NCI-H82 treated with DMSO at 0.1 percent for 48 hours (cell line): ENCODE results near the gene EMSY.
"Not testable (repeated sequence)": the region's sequence is repeated elsewhere in the genome, so short reads cannot be mapped to it uniquely, and the experiment has no call there.

Experiments used
- DNase-seq: peaks from one replicate; lab custom pipeline; 2025; ENCODE audit not compliant: unreplicated experiment; lab: John Stamatoyannopoulos, UW

The EMSY gene, protein sequence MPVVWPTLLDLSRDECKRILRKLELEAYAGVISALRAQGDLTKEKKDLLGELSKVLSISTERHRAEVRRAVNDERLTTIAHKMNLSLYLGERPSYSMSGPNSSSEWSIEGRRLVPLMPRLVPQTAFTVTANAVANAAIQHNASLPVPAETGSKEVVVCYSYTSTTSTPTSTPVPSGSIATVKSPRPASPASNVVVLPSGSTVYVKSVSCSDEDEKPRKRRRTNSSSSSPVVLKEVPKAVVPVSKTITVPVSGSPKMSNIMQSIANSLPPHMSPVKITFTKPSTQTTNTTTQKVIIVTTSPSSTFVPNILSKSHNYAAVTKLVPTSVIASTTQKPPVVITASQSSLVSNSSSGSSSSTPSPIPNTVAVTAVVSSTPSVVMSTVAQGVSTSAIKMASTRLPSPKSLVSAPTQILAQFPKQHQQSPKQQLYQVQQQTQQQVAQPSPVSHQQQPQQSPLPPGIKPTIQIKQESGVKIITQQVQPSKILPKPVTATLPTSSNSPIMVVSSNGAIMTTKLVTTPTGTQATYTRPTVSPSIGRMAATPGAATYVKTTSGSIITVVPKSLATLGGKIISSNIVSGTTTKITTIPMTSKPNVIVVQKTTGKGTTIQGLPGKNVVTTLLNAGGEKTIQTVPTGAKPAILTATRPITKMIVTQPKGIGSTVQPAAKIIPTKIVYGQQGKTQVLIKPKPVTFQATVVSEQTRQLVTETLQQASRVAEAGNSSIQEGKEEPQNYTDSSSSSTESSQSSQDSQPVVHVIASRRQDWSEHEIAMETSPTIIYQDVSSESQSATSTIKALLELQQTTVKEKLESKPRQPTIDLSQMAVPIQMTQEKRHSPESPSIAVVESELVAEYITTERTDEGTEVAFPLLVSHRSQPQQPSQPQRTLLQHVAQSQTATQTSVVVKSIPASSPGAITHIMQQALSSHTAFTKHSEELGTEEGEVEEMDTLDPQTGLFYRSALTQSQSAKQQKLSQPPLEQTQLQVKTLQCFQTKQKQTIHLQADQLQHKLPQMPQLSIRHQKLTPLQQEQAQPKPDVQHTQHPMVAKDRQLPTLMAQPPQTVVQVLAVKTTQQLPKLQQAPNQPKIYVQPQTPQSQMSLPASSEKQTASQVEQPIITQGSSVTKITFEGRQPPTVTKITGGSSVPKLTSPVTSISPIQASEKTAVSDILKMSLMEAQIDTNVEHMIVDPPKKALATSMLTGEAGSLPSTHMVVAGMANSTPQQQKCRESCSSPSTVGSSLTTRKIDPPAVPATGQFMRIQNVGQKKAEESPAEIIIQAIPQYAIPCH (N-terminal part only)

DNA sequence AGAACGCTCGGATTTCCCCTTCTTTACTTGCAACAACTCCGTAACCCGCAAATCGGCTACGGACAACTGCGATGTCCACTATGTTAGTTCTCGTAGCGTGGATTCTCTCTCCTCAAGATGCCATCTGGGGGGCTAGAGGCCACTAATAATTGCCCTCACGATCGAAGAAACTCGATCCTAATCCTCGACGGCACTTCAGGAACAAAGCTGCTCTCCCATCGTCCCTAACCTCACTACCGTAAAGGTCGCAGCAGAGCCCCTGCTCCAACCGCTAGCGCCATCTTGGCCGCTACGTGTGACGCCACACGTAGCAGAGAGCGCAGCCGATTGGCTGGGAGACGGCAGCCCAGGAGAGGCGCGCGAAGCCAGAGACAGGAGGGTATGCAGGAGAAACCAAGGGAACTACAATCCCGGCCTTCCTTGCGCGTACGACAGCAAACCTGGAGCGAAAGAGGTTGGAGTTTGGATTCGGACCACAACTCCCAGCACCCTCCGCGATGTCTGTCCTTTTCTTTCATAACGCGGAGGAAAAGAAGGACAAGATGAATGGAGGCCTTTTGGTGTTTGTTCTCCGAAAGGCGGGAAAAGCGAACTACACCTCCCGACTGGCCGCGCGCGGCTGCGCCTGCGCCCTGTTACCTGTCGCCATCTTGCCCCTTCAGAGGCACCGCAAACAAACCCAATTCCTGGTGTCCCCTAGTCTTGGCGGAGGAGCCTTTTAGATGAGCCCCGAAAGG lies at the start of gene EMSY:
EMSY (plus strand) TSS at position 635 of the 737 bp plus-strand sequence. CDS start 1,921 bp downstream, outside the sequence.
- peak; percentile 93 for DNase-seq

DNA sequence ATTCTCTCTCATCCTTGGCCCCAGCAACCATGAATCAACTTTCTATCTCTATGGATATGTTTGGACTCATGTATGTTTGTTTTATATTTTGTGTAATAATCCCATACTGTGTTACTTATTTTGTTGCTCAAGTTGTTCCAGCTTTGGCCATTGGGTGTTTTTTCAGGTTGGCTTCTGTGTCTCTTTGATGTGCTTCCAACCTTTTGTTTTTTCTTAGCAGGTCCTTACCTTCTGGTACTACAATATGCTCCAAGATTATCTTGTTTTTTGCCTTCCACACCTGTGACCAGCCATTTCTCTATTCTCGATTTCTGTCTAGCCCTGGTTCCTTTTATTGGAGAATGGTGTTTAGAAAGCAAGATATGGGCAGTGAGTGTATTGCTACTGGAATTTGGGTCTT lies 49.5 kb upstream of the EMSY start:
- DNase-seq: no peak

DNA sequence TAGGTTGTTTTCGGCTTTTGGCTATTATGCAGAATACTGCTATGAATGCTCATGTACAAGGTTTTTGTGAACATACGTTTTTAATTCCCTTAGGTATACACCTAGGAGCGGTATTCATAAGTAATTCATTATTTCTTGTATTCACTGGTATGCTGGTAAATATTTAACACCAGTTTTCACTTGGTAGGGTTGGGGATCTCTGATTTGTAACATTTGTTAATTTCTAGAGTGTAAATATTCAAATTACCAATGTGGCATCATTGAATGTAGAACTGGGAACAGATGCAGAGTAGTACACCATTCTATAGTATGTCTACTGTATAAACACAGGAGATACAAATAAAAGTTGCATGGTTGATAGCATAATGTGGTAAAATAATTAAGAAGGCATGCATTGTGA lies 47.4 kb upstream of the EMSY start:
- no peak for DNase-seq

DNA sequence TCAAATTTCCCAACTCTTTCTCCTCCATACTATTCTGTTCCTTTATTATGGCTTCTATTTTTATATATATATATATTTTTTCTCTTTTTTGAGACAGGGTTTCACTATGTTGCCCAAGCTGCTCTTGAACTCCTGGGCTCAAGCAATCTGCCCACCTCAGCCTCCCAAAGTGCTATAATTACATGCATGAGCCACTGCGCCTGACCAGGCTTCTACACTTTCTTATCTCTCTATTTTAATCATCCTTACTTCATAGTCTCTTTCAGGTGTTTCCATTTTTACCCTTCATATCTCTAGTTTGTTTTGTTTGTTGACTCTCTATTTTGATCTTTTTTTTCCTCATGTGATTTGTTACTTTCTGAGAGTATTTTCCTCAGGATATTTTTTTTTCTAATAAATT lies 43.9 kb upstream of the EMSY start:
- no peak for DNase-seq

DNA sequence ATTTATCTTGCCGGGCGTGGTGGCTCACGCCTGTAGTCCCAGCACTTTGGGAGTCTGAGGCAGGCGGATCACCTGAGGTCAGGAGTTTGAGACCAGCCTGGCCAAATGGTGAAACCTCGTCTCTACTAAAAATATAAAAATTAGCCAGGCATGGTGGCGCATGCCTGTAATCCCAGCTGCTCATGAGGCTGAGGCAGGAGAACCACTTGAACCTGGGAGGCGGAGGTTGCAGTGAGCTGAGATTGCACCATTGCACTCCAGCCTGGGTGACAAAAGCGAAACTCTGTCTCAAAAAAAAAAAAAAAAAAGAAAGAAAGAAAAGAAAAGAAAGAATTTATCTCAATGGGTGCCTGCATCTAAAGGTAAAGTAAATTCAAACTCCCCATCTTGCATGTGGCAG lies 43.3 kb upstream of the EMSY start:
- not testable (repeated sequence) for DNase-seq

DNA sequence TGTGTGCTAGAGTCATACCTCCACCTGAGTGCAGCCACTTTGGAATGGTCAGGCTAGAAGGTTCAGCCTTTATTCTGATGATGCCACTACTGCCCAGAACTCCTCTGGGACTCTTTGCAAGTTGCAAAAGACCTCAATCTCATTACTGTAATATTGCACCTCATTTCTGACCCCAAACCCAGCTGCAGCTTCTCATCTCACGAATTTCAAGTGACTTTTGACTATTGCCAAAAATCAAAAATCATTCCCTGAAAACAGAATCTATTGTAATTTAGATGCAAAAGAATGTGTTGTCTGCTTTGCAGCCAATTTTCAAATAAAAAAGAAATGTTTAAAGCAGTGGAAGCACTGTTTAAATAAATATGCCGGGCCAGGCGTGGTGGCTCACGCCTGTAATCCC lies 38.5 kb upstream of the EMSY start:
- no peak for DNase-seq

DNA sequence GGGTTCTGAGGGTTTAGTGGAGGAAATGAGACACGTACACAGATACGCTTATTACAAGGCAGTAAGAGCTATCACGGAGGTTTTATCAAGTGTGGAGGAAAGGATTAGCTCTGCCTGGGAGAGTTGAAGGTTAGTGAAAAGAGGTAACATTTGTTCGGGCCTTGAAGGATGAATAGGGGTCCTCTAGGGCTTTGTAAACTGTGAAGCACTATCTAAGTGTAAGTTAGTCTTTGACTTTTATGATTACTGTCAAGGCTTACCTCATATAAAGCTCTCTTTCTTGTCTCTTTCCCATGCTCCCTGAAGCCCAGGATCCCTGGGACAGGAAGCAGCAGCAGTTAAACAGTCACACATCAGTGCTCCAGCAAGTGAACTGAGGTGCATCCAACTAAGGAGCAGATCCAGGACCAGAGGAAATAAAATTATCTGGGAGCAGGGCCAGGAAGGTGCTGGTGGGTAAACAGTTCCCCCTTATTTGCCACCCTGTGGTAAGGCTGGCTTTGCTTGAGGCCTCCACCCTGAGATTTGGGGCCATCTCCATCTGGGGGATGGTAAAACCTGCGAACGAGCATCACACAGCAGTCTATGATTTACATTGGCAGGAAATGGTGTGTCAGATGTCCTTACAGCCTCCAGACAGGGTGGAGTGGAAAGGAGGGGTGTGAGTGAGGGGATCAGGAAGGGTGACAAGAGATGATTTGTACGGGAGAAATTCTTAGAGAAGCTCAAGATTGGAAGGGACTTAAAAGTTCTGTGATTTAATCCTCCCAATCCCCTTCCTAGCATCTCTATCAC lies 36.5 kb upstream of the EMSY start:
- no peak for DNase-seq

DNA sequence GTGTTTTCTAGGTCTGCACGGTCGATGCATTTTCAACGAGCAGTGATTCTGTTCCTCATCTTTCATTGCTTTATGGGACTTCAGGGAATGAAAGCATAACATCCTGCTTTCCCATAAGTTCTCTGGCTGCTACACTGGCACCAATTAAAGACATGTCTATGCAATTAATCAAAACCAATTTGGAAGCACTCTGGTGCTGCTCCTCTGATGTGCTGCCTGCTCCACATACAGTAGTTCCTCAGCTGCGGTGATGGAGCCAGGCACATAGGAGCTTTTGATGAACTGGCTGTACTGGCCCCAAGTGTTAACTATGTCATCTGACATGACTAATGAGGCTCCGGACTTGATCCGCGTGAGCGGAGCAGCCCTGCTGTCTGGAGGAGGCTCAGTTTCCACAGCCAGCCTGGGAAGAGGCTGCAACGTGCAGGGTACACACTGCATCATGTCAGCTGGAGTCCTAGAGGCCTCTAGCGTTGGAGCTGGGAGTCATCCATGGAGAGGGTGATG lies 33.9 kb upstream of the EMSY start:
- no peak for DNase-seq

DNA sequence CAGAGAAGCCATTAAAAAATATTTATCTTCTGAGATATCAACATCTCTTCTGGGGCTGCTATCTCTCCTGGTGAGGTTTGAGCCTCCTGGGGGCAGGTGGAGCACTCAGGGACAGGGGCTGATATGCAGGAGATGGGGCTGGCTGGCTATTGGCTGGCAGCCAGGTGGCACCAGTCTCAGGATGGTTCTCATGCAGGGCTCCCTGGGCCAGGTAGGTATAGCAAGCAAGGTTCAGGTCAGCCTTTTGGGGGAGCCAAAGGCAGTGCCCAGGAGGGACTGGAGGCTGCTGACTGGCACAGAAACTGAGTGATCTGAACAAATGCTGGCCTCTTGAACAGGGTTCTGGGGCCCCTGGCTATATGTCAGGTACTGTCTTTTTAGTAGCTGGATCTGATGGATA lies 29.7 kb upstream of the EMSY start:
- DNase-seq: no peak

DNA sequence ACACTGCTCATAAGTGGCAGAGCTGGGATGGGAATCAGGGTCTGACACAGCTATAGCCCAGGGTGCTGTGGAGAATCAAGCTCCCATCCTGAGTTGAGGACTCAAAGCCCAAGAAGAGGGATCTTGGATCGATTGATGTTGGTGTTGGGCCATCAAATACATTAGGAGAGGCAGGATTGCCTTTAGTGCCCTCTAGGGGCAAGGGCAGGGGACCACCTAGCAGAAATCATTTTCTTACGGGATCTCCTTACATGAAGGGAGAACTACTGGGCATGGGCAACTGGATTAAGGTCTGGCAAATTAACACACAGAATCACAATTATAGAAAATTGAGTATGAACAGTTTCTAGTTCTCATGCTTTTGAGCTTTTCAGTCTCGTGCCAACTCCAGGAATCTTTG lies 24.9 kb upstream of the EMSY start:
- peak; percentile 18 for DNase-seq

DNA sequence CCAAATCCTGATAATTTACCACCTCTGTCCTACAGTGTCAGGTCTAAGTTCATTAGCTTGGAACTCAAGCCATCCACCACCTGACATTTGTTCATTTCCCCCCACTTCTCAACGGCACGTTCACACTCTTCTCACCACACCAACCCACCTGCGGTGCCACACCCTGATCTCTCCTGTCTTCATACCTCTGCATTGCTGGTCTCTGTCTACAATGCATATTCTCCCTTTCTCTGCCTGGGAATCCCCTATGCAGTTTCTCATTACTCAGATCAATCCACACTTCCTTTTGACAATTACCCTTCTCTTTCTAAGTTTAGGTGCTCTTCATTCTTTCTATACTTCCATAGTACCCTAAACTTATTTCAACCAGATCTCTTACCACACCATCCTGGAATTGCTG lies 20.4 kb upstream of the EMSY start:
- DNase-seq: no peak

DNA sequence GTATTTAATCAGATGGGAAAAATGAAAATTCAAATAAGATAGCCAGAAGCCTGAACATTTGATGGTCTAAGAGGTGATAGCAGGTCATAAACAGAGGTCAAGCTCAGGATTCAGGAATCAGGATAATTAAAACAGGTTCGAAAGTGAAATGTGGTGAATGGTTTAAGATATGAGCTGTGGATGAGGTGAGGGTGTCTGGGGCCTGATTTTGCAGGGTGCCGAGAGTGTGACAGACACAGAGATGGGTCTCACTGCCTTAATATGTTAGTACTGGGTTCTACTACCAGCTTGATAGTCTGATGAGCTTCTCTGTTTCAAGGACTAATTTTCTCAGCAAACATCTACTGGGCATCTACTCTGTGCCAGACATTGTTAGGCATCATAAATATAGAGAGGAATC lies 19.9 kb upstream of the EMSY start:
- DNase-seq: no peak

DNA sequence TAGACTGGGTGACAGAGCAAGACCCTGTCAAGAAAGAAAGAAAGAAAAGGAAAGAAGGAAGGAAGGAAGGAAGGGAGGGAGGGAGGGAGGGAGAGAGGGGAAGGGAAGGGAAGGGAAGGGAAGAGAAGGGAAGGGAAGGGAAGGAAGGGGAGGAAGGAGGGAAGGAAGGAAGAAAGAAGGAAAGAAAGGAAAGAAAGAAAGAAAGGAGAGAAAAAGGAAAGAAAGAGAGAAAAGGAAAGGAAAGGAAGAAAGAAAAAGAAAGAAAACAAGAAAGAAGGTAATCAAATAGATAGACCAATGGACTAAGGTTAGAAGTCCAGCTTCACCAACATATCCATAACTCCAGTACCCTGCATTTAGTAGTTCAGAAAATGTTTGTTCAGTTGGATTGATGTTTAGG lies 18.2 kb upstream of the EMSY start:
- no peak for DNase-seq

DNA sequence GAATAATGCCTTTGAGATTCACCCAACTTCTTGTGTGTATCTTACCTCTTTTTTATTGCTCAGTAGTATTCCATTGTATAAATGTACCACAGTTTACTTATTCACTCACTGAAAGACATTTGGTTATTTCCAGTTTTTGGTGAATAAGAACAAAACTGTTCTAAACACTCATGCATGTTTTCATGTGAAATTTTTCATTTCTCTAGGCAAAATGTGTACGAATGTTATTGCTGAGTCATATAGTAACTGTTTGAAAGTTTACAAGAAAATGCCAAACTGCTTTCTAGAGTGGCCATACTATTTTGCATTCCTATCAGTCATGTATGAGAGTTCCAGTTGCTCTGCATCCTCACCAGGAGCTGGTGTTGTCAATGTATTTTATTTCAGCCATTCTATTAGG lies 8.8 kb upstream of the EMSY start:
- DNase-seq: no peak

DNA sequence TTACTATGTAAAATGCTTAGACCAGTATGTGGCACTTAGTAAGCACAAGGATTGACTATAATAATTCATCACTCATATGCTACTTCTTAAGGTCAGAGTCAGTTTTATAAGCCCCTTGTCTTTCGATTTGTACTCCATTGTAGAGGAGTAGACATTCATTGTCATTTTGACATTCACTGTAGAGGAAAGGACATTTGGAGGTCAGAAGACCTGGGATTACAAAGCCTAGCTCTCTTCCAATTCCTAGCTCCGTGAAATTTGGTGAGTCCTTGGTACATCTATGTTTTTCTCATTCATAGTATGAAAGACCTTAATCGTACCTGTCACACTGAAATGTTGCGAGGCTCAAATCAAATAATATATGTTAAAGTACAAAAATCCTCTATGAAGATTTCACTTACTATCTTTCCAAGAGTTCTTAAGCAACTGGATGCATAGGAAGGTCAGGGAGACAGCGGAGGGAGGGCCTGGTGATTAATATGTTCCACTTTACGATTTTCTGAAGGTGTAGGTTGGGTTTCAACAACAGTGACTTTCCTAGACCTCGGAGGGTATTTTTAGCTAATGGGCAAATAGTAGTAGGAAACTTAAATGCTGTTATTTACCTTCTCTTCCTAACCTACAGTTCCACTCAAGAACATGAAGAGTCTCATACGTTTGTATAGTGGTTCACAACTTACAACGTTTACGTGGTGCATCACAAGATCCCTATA lies 1.4 kb upstream of the EMSY start:
- no peak for DNase-seq

DNA sequence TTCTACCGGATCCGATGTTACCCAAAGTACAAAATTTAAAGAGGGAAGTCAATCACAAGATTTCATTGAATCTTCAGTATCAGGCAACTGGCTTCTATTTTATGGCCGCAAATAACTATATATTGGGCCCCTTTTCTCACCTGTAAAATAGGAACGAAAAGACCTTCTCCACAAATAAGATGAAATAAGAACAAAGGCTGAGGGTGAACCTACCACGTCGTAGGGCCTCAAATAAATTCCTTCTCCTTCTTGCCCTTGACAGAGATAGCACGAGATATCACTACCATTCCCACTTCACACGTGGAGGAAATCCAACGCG lies 794 bp upstream of the EMSY start:
- no peak for DNase-seq

DNA sequence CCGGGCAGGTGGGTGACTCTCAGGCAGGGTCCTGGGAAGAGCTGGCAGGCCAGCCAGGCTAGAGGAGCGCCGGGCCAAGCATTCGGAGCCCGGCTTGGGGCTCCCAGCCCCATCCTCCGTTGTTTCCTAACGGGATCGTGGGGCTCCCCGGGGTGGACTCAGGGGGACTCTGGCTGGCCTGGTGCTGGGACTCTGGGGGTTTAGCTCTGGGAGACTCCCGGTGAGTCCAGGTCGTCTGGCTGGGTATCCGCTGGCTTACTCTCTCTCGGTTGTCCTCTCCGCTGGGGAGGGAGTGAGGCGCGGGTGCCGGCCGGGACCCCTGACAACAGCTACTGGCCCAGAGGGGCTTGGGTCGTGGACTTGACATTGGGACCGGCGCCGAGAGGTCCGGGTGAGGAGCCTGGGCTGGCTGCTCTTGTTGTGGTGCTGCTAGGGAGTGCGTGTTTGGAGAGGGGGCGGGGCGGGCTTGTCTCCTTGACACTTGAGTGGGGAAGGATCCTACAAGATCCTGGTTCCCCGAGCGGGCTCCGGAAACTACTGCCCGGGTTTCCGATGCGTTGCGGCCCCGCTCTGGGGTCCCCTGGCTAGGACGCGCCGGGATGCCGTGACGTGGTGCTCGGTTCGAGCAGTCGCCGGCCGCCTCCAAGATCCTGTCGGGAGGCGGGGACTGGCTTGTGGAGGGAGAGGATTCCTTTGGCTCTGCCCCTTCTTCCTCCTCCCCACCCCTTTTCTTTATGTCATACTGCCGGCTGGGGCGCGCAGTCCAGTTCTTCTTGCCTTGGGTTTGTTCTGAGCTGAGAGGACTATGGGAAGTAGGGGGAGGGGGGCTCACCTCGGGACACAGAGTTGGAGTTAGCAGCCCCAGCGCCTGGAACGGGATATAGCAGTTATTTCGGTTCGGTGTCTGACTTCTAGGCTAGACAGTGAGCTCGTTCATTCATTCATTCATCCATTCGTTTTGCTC lies 585 bp downstream of the EMSY start:
- DNase-seq: peak; percentile 75

DNA sequence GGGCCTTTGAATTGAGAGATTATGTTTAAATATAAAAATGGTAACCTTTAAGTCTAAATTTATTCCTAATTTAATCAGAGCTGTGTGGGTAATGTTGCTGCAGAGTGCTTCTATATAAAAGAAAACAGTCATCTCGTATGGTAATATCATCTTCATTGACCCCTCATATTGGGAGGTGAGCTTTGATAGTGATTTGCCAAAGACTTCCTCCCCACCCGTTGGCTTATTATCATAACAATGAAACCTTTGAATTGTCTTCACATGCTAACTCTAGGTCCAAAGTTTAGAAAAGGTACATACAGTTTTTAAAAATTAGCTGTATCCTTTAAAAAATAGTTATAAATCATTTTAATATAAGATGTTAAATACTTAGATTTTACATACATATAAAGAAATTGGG lies 3.7 kb downstream of the EMSY start:
- DNase-seq: no peak
